ENCODE data around the gene HHATL.

DNA sequence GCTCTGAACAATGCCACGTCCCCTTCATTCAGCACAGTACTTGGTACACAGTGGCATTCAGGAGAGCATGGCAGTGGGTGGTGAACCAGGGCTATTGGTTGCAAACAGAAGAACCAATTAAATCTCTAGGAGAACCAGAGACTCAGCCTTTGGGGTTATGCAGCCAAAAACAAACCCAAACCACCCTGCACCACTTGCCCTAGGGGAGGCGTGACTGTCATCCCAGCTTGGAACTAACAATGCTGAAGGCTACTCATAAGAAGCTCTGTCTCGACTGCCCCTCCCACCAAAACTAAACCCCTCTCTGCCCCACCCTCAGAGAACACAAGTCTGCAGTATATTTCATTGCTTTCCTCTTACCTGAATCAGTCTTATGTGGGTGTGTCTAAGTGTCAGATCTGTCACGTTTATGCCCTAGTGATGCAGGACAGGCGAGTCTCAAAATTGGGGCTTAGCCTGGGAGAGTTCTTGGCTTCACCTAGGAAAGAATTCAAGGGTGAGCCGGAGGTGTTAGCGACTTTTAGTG, 32.5 kb downstream of the HHATL start:
- TF ChIP-seq, protein P1, sequence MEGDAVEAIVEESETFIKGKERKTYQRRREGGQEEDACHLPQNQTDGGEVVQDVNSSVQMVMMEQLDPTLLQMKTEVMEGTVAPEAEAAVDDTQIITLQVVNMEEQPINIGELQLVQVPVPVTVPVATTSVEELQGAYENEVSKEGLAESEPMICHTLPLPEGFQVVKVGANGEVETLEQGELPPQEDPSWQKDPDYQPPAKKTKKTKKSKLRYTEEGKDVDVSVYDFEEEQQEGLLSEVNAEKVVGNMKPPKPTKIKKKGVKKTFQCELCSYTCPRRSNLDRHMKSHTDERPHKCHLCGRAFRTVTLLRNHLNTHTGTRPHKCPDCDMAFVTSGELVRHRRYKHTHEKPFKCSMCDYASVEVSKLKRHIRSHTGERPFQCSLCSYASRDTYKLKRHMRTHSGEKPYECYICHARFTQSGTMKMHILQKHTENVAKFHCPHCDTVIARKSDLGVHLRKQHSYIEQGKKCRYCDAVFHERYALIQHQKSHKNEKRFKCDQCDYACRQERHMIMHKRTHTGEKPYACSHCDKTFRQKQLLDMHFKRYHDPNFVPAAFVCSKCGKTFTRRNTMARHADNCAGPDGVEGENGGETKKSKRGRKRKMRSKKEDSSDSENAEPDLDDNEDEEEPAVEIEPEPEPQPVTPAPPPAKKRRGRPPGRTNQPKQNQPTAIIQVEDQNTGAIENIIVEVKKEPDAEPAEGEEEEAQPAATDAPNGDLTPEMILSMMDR (conservative IDR thresholded peaks at IDR 0.05; ENCODE audit: low read length), result no peak
- TF ChIP-seq EZH2phosphoT487 (IDR thresholded peaks at IDR 0.05; ENCODE audit: borderline replicate concordance, low read depth, low read length), result no peak
